ENCODE measurements around the gene CD300C. TPM values are rescaled to one million over a fixed set of nuclear protein-coding genes. Genes with fewer than 3 reads are reported as not detected.

CD300C gene
- total RNA-seq, result under 1 TPM; 0.39 to 0.91 TPM

DNA sequence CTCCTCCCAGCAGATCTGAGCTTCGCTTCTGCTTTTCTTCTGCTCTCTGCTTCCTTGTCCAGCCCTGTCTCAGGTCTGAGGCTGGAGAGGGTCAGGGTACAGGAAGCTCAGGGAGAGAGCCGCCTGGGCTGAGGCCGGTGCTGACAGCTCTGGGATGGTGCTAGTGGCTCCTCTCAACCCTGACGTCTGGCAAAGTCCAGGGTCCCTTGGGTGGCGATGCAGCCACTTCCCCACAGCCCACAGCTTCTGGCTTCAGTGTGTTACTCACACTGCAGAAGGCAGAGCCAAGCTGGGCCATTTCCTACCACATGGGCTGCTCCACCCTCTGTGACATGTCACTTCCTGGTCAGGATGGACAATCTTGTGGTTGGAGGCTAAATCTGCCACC, at the start of gene CD300C:
Gene CD300C, minus strand, starts transcription at position 273 of the 388 bp plus-strand sequence. CDS start 333 bp downstream, outside the sequence.

GRCh38 chr17:74592087-74592990, 46.4 kb upstream of the CD300C start, which contains the start of gene CD300LD:
Gene CD300LD, minus strand, starts transcription at chr17:74592283. Its CDS starts 81 bp downstream, at chr17:74592202.

GRCh38 chr17:74567397-74567796, 21.5 kb upstream of the CD300C start, which contains the start of gene CD300H:
Gene CD300H, minus strand, starts transcription at chr17:74567509.

DNA sequence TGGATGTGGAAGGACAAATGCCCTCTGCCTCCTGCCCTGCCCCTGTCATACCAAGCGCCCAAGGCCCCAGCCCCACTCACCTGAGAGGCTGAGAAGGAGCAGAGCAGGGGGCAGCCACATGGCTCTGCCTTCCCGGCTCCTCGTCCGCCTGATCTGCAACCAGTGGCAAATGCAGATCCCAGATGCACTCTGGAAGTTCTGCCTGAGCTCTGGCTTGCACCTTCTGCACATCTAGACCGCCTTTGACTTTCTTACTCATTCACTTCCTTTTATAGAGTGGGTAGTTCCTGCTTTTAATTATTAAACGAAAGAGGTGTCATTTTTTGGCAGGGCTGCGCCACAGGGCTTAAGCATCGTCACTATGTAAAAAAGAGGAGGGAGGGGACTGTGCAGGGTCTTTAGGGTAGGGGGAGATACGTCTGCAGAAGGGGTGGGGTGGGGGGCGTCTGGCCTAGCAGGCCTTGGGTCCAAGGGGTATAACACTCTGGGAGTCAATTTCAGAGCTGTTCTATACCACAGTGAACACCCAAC, 14.6 kb downstream of the CD300C start, which contains the start of gene CD300LB:
Gene CD300LB, minus strand, starts transcription at position 245 of the 531 bp plus-strand sequence. Its CDS starts 125 bp downstream, at position 120.

Other genes with a start within 250 kb of the CD300C start
- gene KIF19, start 219.9 kb downstream of the CD300C start, total RNA-seq, result under 1 TPM; 0.72 to 0.78 TPM
- gene BTBD17, start 184.2 kb downstream of the CD300C start, total RNA-seq, result not detected
- not detected for gene GPR142, start 178.6 kb downstream of the CD300C start, total RNA-seq
- 1 to 10 TPM in 1 of 2 experiments, under 1 TPM in 1; 0.96 to 1.2 TPM for gene GPRC5C, start 114.0 kb downstream of the CD300C start, total RNA-seq
- gene CD300A, start 79.5 kb downstream of the CD300C start, total RNA-seq, result 10 to 100 TPM; 44.2 TPM
- gene CD300LB, start 14.6 kb downstream of the CD300C start, total RNA-seq, result not detected
- not detected for gene CD300H, start 21.4 kb upstream of the CD300C start, total RNA-seq
- gene CD300LD, start 46.2 kb upstream of the CD300C start, total RNA-seq, result not detected
- not detected for gene CD300E, start 77.6 kb upstream of the CD300C start, total RNA-seq
- not detected for gene CD300LF, start 166.8 kb upstream of the CD300C start, total RNA-seq
- gene RAB37, start 191.1 kb upstream of the CD300C start, total RNA-seq, result 10 to 100 TPM; 44.7 to 48.1 TPM
- 100 to 1,000 TPM; 256 to 262 TPM for gene NHERF1, start 202.5 kb upstream of the CD300C start, total RNA-seq
- 10 to 100 TPM; 43.4 to 44.8 TPM for gene NAT9, start 230.2 kb upstream of the CD300C start, total RNA-seq

All from activated naive CD4-positive, alpha-beta T cell treated with anti-CD3 and anti-CD28 coated beads, Interleukin-2, amount 10 ng/mL, durations not matched to agents 5 hours and 36 hours (primary cell).